A549 (cell line): ENCODE measurements around the gene ALAS1.

ENCODE experiments used
- CBX2 ChIP-seq: fragments of 200-600 bp; sonication (generic); IDR thresholded peaks from 2 replicates; pipeline ENCODE4 v1.6.1; 2016; ENCODE audit warnings: low read depth, mild to moderate bottlenecking, borderline replicate concordance
- TF ChIP-seq, protein P1 (sequence below): fragments of >200 bp; sonication (Bioruptor Twin); formaldehyde crosslinking; IDR thresholded peaks from 3 replicates; pipeline ENCODE4 v1.5.1; 2016

- TF ChIP-seq, protein P1, sequence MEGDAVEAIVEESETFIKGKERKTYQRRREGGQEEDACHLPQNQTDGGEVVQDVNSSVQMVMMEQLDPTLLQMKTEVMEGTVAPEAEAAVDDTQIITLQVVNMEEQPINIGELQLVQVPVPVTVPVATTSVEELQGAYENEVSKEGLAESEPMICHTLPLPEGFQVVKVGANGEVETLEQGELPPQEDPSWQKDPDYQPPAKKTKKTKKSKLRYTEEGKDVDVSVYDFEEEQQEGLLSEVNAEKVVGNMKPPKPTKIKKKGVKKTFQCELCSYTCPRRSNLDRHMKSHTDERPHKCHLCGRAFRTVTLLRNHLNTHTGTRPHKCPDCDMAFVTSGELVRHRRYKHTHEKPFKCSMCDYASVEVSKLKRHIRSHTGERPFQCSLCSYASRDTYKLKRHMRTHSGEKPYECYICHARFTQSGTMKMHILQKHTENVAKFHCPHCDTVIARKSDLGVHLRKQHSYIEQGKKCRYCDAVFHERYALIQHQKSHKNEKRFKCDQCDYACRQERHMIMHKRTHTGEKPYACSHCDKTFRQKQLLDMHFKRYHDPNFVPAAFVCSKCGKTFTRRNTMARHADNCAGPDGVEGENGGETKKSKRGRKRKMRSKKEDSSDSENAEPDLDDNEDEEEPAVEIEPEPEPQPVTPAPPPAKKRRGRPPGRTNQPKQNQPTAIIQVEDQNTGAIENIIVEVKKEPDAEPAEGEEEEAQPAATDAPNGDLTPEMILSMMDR, result no peak
- TF ChIP-seq CBX2, result no peak
Observed at GRCh38 chr3:52246728-52247408, 48.9 kb downstream of the ALAS1 start.
